GM20431 (cell line): Measurements from ENCODE around the gene TREX2.

Source experiments
- in situ Hi-C: fragments of 300-500 bp; cut with MseI, MboI; formaldehyde crosslinking; loops from one replicate; pipeline ENCODE4 v1.15.0; 2020; ENCODE audit warnings: low sequenced_read_pairs; ENCODE audit not compliant: unreplicated experiment

Gene TREX2

DNA sequence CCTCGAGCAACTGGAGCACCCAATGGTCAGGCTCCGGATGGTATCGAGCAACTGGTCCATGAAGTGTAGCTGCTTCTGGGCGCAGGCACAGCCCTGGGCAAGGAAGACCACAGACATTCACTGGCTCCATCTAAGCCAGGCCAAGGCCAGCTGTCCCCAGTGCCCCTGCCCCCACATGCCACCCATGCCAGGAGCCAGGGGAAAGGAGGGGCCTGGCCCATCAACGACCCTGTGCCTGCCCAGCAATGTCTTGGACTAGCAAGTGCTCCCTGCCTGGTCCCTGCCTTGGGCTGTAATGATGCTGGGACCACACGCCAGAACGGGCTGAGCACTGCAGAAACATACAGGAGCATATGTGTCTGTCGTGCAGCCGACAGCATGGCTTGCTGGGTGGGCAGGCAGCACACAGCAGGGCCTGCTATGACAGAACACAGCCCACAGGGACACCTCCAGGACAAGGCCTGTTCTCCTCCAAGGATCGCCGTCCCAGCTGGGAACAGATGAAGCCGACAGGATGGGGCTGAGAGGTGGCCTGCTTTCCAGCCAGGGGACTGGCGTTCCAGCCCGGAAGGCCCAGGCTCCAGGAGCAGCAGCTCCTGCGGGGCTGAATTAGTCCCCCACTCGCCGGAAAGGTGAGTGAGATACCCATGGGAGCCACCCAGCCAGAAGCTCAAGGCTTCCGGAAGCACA lies 11.4 kb upstream of the TREX2 start:
- in situ Hi-C loops: no loop called here

DNA sequence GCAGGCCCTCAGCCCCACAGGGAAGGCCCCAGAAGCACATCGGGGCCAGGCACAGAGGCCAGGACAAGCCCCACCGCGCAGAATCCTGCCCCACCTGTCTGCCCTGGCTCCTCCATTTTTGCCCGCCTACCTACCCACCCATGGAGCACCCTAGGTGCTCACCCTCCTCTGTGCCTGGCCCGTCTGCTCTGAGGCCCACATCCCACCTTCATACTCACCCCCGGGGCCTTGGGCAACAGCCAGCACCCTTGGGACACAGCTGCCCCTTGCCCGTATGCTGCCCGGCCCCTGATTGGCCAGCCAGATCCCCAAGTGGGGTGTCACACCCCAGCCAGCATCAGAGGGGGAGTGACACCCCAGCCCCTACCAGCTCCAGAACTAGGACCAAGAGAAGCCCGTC lies 10.8 kb upstream of the TREX2 start:
- in situ Hi-C loops: no loop called here

DNA sequence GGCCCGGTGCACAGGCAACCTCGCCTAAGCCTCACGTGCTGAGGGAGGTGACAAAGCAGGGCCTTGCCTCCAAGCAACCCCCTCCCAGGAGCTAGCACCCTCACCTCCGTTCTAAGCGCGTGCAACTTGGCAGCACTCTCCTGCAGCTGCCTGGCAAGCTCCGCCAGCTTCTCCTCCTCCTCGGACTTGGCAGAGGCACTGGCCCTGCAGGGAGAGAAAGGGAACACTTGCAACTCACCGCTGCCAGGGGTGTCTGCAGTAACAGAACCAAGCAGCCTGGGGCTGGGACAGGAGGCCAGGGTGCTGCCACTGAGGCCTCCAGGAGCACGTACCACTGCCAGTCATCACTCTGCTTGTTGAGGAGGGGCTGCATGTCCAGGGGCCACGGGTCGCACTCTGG lies 10.3 kb upstream of the TREX2 start:
- in situ Hi-C loops: no loop called here

DNA sequence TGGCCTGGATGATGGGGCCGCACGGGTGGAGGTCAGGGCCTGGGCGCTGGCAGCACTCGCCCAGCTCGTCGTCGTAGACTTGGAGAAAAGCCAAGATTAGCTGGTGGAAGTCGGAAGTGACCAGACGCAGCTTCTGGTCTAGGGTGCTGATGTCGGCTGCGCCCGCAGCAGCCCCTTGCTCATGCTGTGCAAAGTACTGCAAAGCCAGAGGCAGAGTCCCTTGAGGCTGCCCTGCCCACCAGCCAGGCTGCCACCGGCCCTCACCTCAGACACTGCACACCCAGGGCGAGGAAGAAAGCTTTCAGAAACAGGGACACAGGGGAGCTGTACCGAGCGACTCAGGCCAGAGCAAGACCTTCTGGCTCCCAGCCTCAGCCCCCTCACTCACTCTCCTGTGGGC lies 9.7 kb upstream of the TREX2 start:
- in situ Hi-C loops: no loop called here

DNA sequence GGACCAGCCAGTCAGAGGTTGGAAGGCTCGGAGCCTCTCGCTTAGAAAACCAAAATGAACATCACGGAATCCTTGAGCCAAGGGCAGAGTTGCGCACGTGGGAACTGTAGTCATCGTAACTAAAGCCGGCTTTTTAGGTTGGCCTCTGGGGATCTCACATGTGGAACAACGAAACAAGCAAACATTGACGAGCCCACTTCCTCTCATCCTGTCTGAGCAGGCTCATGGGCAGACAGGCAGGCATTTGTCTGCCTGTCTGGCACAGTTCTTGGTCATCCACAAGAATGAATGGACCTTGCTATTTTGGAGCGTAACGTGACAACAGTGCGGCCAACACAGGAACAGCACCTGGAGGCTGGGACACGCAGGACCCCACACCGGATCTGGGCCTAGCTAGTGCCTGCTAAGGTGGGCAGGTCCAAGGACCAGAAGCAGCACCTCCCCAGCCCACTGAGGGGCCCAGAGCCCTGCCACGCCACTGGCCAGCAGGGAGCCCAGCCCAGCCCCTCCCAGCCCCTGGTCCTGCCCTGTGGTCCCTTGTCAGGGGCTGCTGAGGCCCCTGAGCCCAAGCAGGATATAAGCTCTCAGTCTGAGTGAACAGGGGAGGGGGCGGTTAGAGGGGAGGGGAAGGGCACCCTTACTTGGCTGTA lies 9.2 kb upstream of the TREX2 start:
- in situ Hi-C loops: no loop called here

DNA sequence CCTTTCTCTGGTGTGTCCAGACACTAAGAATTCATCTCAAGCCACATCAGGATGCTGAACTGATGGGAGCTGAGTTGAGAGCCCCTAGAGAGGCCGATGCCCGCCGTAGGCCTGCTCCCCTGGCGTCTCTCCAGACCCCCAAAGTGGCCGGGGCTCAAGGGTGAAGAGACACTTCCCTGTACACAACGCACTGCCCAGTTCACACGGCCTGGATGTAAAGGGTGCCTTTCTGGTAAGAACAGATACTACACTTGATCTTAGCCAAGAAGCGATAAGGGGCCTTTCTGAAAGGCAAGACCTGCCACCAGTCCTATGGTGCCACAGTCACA lies 5.1 kb upstream of the TREX2 start:
- in situ Hi-C loops: no loop called here

DNA sequence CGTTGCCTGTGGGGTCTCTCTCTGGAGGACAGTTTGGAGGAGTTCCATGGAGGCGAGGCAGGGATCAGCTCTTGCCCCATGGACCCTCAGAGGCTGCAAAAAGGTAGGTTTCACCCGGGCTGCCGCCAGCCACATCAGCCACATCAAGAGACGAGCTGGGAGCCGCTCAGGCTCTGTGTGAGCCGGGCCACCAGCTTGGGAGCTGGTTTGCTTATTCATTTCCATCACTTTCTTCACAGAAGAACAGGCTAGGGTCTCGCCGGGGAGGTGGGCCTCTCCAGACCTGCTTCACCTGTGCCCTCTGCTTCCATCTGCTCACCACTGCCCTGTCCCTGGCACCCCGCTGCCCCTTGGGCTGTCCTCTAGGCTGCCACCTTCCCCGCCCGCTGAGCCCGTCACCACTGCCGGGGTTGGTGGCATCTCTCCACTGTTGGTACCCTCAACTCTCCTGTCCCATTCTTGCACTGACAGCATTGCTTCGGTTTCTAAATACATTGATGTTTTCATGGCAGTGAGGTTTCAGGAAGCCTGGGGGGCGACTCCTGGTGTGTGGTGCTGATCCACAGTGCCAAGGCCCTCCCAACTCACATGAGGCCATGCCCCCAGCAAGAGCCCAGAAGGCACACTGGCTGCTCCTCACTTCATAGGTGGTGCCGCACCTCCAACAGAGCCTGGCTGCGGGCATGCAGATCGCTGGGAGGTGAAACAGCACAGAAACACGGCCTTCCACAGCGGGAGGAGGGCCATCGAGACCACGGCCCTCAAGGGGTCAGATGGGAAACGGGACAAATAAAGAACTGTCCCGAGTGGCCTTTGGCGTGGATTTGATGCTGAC lies 4.5 kb upstream of the TREX2 start:
- in situ Hi-C loops: no loop called here

DNA sequence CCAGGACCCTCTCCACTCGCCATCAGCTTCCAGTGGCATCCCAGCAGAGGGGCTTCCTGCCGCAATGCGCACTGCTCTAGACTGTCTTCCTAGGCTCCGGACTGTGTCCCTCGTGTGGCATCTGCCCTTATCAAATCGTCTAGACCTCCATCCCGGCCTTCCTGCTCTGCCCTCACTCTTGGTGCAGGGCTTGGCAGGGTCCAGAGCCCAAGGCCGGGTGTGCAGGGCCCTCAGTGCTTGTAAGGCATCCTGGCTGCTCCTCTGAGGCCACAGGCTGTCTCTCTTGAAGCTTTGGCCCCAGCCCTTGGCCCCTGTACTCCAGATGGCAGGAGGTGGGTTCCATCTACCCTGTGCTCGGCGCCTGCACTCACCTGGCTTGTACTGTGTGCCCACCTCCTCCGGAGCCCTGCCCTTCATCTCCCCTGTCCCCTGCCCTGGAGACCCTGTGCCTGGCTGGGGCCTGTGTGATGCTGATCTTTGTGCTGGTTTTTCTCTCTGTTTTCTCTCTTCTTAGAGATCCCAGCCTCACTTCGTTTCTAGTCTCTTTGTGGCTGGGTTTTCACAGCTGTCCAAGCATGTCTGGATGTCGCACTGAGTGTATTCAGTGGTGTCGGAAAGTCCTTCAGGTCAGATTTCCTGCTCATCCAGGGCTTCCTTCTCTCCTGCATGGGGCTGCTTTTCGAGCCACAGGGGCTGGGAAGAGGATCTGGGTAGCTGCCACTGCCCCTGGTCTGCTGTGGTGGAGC lies 3.7 kb upstream of the TREX2 start:
- in situ Hi-C loops: no loop called here

DNA sequence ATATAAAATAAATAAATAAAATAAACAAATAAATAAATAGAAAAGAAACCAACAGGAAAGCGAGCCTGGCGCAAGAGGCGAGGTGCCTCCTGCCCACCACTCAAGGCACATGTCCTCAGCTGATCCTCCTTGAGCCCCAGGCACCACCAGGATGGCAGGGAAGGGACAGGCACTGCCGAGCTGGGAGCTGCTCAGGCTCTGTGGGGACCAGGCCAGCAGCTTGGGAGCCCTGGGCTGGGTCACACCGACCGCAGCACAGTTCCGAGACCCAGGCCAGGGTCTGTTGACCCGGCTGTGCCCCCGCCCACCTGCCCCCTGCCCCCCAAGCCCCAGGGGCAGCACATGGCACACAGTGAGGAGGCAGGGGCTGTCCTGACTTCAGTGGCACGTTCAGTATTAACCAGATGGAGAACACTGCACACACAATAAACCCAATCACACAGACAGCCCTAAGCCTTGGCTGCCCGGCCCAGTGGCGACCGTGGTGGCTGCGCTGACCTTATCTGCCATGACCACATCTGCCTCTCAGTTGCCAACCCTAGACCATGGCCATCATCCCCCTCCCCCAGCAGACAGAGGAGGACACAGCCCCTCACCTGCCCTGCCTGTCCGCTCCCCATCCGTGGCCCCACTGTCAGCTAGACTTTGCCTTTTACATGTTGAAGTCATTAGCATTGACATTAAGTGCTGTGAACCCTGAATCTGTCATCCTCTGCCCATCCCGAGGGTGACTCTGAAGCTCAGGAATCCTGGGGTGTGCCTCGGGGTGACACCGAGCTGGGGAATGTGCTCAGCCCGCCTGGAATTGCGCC lies 2.9 kb upstream of the TREX2 start:
- in situ Hi-C loops: no loop called here

DNA sequence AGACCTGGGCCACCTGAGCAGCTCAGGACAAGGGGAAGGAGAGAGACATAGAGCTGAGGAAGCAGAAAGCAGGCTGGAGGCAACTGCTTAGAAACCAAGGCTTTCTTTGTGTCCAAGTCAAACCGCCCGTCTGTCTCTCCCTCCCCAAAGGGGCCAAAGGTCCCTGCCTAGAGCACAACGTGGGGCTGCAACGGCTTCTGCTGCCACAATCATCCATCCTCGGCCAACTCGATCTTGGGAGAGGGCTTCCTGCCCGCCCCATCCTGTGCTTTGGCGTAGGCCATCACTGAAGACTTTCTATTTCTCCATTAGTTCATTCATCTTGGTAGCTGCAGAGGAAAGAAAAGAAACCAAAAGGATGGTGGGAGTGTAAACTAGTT lies 1.7 kb upstream of the TREX2 start:
- in situ Hi-C loops: no loop called here

DNA sequence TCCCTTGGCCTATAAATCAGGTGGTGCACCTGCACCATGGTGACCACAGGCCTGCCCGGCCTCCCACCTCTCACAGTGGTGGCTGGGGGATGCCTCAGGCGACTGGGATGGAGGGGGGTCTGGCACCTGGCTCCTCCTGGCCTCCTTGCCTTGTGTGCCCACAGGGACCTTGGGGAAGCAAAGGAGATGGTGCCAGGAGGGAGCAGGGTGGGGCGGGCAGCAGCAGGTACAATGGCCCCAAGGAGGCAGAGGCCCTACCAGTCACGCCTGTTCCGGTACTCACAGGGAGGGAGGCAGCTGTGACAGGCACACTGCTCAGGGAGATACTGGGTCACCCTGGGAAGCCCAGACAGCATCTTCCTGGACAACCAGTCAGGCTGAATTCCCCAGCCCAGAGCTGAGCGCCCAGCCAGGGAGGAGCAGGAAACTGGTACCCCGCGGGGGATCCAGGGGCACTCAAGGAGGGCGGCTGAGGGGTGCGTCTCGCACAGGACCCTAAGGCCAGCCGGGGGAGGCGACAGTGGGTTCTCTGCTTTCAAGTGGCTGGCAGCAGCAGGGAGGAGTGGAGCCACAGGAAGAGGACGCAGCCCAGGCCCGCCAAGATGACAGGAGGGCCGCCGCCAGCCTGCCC lies 1.2 kb upstream of the TREX2 start:
- in situ Hi-C loops: no loop called here

DNA sequence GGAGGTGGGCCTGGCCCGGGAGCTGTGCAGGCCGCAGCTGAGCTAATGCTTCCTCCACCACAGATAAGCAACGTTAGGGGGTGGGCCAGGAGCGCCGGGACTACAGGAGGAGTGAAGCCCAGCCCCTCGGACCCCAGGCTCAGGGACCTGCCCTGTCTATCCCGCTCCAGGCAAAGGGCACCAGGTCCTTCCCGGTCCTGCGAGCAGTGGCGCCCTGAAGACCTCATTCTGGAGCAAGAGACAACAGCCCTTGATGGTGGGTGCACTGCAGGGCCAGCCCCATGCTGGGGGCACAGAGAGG lies 730 bp upstream of the TREX2 start:
- in situ Hi-C loops: no loop called here

DNA sequence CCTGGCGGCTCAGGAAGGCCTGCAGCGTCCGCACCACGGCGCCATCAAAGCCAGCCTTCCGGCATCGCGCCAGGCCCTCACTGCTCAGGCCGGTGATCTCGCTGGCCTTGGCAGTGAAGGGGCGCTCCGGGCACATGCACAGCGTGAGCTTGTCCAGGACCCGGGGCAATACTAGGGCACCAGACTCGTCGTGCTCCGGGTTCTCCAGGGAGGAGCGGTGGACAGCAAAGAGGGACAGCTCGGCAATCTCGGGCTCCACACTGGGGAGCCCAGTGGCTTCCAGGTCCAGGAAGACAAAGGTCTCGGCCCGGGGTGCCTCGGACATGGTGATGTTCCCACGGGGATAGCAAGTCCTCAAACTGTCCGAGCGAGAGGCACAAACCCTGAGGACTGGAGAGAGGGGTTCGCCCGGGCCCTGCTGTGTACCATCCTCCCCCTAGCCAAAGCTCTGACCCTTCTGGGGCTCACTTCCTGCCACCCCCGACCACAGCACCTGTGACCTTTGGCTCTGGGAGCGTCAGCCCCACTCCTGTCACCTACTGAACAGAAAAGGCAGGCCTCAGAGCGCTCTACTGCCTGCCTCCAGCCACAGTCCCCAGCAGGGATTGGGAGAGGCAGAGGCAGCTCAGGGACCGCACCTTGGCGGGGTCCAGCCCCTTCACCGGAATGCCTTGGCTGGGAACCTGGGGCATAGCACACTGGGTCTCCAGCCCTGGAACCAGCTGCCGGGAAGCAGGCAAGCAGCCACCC lies 575 bp downstream of the TREX2 start:
- in situ Hi-C loops: no loop called here

DNA sequence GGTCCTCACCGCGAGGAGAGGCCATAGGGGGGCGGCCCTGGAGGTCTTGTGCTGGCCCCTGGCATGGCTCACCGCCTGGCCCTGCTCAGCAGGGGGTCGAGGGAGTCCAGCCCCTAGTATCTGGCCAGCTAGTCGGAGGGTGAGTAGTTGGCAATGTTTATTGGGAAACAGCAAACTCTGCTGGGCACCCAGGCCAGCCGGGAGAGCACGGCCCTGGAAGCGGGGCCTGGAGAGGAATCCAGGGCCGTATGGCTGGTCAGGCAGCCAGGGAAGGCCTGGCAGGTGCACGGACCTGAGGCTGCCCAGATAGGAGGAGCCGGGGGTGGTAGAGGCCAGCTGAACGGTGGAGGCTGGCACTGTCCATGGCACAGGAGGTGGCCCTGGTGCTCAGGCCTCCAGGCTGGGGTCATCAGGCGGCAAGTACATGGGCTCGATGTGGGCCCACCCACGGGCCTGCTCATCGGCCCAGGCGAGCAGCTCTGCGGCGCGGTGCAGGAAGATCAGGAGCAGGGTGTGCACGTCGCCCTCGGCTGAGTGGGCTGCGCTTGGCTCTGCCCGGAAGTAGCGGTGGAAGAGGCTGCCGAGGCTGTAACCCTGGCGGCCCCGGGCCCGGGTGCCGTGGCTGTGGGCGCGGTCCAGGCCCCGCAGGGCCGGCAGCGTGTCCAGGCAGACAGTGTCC lies 1.4 kb downstream of the TREX2 start:
- in situ Hi-C loops: no loop called here

DNA sequence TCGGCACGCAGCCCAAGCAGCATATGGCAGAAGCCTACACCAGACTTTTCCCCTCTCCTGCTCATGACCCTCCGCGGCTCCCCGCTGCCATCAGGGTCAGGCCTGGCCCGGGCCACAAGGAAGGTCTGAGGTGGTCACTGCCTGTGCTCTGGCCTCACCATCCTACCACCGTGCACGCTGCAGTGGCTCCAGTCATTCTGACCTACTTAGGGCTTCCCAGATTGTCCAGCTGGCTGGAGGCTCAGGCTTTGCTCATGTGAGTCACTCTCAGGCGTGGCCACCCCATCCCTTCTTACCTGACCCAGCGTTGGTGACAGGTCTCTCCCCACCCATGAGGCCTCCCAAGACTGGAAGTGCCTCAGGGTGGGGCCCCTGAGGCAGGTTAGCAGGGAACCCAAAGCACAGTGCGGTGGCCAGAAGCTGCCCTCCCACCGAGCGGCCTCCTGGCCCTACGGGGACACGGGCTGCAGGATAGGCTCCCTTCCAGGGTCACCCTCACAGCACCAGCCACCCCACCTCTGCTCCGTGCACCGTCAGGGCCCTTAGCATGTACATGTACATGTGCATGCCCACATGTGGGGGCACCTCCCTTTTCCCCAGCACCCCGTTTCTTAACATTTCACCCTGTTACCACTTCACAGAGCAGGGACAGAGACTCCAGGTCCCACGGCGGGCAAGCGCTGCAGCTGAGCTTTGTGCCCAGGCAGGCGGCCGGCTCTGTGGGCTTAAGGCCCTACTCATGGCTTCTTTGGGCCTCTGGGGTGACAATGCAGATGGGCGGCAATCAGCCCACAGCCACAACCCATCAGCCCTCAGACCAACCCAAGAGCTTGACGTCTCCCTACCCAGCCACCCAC lies 2.2 kb downstream of the TREX2 start:
- in situ Hi-C loops: no loop called here

DNA sequence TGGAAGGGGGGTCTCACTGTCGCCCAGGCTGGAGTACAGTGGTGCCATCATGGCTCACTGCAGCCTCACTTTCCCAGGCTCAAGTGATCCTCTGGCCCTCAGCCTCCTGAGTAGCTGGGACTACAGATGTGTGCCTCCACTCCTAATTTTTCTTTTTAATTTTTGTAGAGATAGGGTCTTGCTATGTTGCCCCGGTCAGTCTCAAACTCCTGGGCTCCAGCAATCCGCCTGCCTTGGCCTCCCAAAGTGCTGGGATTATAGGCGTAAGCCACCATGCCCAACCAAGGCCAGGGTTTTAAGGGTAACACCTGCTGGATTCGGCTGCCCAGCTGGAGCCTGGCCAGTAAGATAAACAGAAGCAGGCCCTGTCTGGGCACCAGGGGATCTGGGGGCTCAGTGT lies 3.4 kb downstream of the TREX2 start:
- in situ Hi-C loops: no loop called here

DNA sequence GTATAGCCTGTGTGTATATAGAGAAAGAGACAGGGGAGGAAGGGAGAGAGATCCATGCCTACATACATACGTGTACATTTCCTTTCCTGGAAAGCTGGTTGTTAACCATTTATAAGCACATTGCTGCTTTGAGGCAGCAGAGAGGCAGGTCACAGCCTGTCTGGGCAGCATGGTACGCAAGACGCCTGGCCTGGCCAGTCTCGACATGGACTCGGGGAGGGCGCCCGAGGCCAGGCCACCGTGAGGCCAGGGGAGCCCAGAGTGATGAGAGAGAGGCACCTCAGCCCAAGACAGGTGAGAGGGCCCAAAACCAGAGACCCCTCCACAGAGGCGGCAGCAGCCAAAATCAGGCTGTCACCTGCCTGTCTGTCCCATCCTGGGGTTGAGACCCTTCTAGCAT lies 3.9 kb downstream of the TREX2 start:
- in situ Hi-C loops: no loop called here

DNA sequence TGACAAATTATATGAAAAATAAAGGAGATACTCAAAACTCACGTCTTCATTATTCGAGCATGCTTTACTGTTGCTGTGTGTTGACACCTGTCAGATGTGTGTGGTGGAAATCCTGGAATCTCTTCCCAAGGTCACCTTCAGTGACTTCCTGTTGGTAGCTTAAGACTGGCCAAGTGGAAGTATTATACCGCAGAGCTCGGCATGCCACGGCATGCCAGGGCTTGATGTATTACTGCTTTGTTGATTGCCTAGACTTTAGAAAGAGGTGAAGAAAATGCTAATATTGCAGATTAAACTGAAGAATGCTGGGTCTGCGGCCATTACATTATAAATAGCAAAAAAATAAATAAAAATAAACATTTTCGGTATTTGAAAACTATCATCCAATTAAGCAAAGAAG lies 4.6 kb downstream of the TREX2 start:
- in situ Hi-C loops: no loop called here
